ENCODE results near the gene FAM43B.

The FAM43B gene

GRCh38 chr1:20521960-20522861, 30.2 kb upstream of the FAM43B start:
- Histone ChIP-seq H3K27ac (ENCODE audit: low read length) (no peak overlapping the region), H2AFZ (ENCODE audit: low read depth, low read length) (no peak overlapping the region), H3K9me3 (ENCODE audit: insufficient read depth, low read length, severe bottlenecking) (no peaks in the 10 kb centered on the region), H4K20me1 (ENCODE audit: insufficient read depth, low read length) (no peaks in the 10 kb centered on the region), H3K9ac (ENCODE audit: low read depth, low read length) (no peak overlapping the region), H3K27me3 (ENCODE audit: insufficient read depth, low read length, poor library complexity) (peaks cover 4% of the 10 kb centered on the region), H3K4me3 (ENCODE audit: low read depth in 1 of 2, low read length in 2 of 2) (no peak overlapping the region), H3K4me2 (ENCODE audit: insufficient read depth, low read length) (no peak overlapping the region), H3K36me3 (ENCODE audit: insufficient read depth, low read length) (no peaks in the 10 kb centered on the region), H3K79me2 (ENCODE audit: insufficient read depth, low read length) (no peaks in the 10 kb centered on the region), H3K4me1 (ENCODE audit: insufficient read depth, low read length) (no peaks in the 10 kb centered on the region)
- DNase-seq (peak; percentile 65), ATAC-seq (ENCODE audit: insufficient read depth, low read depth) (no peak)
- TF ChIP-seq EZH2 (IDR thresholded peaks at IDR 0.05; ENCODE audit: borderline replicate concordance, low read depth, low read length, severe bottlenecking) (no peak), CTCF (IDR thresholded peaks at IDR 0.05; ENCODE audit: borderline replicate concordance, extremely low read depth, low read length, poor library complexity, severe bottlenecking) (peak; percentile 86)

- H3K4me1 ChIP-seq (ENCODE audit: insufficient read depth, low read length), result no peaks in the 10 kb centered on the region
- no peak overlapping the region for H3K9ac ChIP-seq (ENCODE audit: low read depth, low read length)
- no peak overlapping the region for H3K4me3 ChIP-seq (ENCODE audit: low read depth in 1 of 2, low read length in 2 of 2)
- H3K9me3 ChIP-seq (ENCODE audit: insufficient read depth, low read length, severe bottlenecking), result no peaks in the 10 kb centered on the region
- H3K36me3 ChIP-seq (ENCODE audit: insufficient read depth, low read length), result no peaks in the 10 kb centered on the region
- H4K20me1 ChIP-seq (ENCODE audit: insufficient read depth, low read length), result no peaks in the 10 kb centered on the region
- H3K27me3 ChIP-seq (ENCODE audit: insufficient read depth, low read length, poor library complexity), result peaks cover 13% of the 10 kb centered on the region
- no peak overlapping the region for H2AFZ ChIP-seq (ENCODE audit: low read depth, low read length)
- DNase-seq, result no peak
- no peaks in the 10 kb centered on the region for H3K79me2 ChIP-seq (ENCODE audit: insufficient read depth, low read length)
- H3K4me2 ChIP-seq (ENCODE audit: insufficient read depth, low read length), result no peak overlapping the region
- no peak overlapping the region for H3K27ac ChIP-seq (ENCODE audit: low read length)
- TF ChIP-seq CTCF (IDR thresholded peaks at IDR 0.05; ENCODE audit: borderline replicate concordance, extremely low read depth, low read length, poor library complexity, severe bottlenecking) (no peak), EZH2 (IDR thresholded peaks at IDR 0.05; ENCODE audit: borderline replicate concordance, low read depth, low read length, severe bottlenecking) (no peak)
- ATAC-seq (ENCODE audit: insufficient read depth, low read depth), result no peak
These were observed 26.1 kb upstream of the FAM43B start for GRCh38 chr1:20526267-20526666.

GRCh38 chr1:20528221-20528620, 24.2 kb upstream of the FAM43B start:
- H3K4me3 ChIP-seq (ENCODE audit: low read depth in 1 of 2, low read length in 2 of 2), result no peak overlapping the region
- H3K27me3 ChIP-seq (ENCODE audit: insufficient read depth, low read length, poor library complexity), result peaks cover 15% of the 10 kb centered on the region
- no peak for DNase-seq
- H3K27ac ChIP-seq (ENCODE audit: low read length), result no peak overlapping the region
- no peak overlapping the region for H3K9ac ChIP-seq (ENCODE audit: low read depth, low read length)
- ATAC-seq (ENCODE audit: insufficient read depth, low read depth), result no peak
- no peaks in the 10 kb centered on the region for H3K4me1 ChIP-seq (ENCODE audit: insufficient read depth, low read length)
- no peaks in the 10 kb centered on the region for H3K36me3 ChIP-seq (ENCODE audit: insufficient read depth, low read length)
- no peak overlapping the region for H3K4me2 ChIP-seq (ENCODE audit: insufficient read depth, low read length)
- no peaks in the 10 kb centered on the region for H4K20me1 ChIP-seq (ENCODE audit: insufficient read depth, low read length)
- no peak overlapping the region for H2AFZ ChIP-seq (ENCODE audit: low read depth, low read length)
- no peak for TF ChIP-seq CTCF (IDR thresholded peaks at IDR 0.05; ENCODE audit: borderline replicate concordance, extremely low read depth, low read length, poor library complexity, severe bottlenecking)
- no peak for TF ChIP-seq EZH2 (IDR thresholded peaks at IDR 0.05; ENCODE audit: borderline replicate concordance, low read depth, low read length, severe bottlenecking)
- no peaks in the 10 kb centered on the region for H3K9me3 ChIP-seq (ENCODE audit: insufficient read depth, low read length, severe bottlenecking)
- no peaks in the 10 kb centered on the region for H3K79me2 ChIP-seq (ENCODE audit: insufficient read depth, low read length)
